HCT116 (cell line): Measurements from ENCODE around the gene ERC2. TPM values are rescaled to one million over a fixed set of nuclear protein-coding genes. Genes with fewer than 3 reads are reported as not detected.

Experiments used
- ATAC-seq: fragments of 200-7000 bp; cut with Tn5 transposase; 2 replicates; pipeline ENCODE4 v1.9.1; 2020; ENCODE audit warnings: mild to moderate bottlenecking, moderate library complexity
- BruUV-seq: library from RNA; stranded (reverse); fragments of 400-500 nt; replicated peaks from 2 replicates; lab custom pipeline; 2021; lab: Mats Ljungman, UMichigan
- CTCF ChIA-PET: fragments of 300-600 bp; sonication (Branson Sonifier 250); formaldehyde crosslinking; loops from one replicate; lab custom pipeline; 2021; ENCODE audit warnings: antibody characterized with exemption; lab: Charles Lee
- POLR2A ChIA-PET: fragments of 300-600, 350-600 bp; sonication (Branson Sonifier 250); formaldehyde crosslinking; loops from one replicate; lab custom pipeline; 2021; ENCODE audit warnings: antibody characterized with exemption; lab: Charles Lee
- RAD21 ChIA-PET, 2 experiments: fragments of 300-600 bp; sonication (Branson Sonifier 250); formaldehyde crosslinking; loops; one replicate each; lab custom pipeline; 2023; ENCODE audit warnings: low total read pairs in 2 of 2; ENCODE audit not compliant: uncharacterized antibody in 2 of 2, unreplicated experiment in 2 of 2, low non-redundant PET in 1 of 2; lab: Charles Lee
- DNase-seq: peaks from one replicate; pipeline ENCODE4 v3.0.0-alpha.2; 2010; ENCODE audit warnings: low read depth, low spot score
- H2AFZ ChIP-seq: fragments of 200-600 bp; shearing (Covaris generic), sonication (generic); 2 replicates; pipeline ENCODE4 v1.6.1; 2017; ENCODE audit warnings: low read depth, mixed run types, mixed read lengths, antibody characterized with exemption, low read length; ENCODE audit not compliant: poor library complexity, severe bottlenecking
- H3K27ac ChIP-seq: 2 replicates; pipeline ENCODE4 v1.5.1; 2012; ENCODE audit warnings: low read depth, low read length
- H3K27me3 ChIP-seq: fragments of 200-600 bp; sonication (generic); 2 replicates; pipeline ENCODE4 v1.6.1; 2016; ENCODE audit warnings: mixed run types, low read length, mixed read lengths; ENCODE audit not compliant: insufficient read depth
- H3K36me3 ChIP-seq, 2 experiments: fragments of 200-500 bp in 1 of 2; fragments of 200-600 bp in 1 of 2; sonication (Bioruptor generic) in 1 of 2; sonication (generic) in 1 of 2; 2 replicates each; pipeline versions ENCODE4 v1.5.1 to v1.6.1; 2014 to 2016; ENCODE audit warnings: low read length in 2 of 2, inconsistent platforms in 1 of 2, mixed read lengths in 1 of 2, mixed run types in 1 of 2; ENCODE audit not compliant: insufficient read depth in 2 of 2, control insufficient read depth in 1 of 2
- H3K4me1 ChIP-seq, 2 experiments: fragments of 200-600 bp in 1 of 2; sonication (generic) in 1 of 2; 2 replicates each; pipeline versions ENCODE4 v1.5.1 to v1.6.1; 2012 to 2017; ENCODE audit warnings: low read length in 2 of 2, inconsistent platforms in 1 of 2, mild to moderate bottlenecking in 1 of 2, mixed read lengths in 1 of 2, mixed run types in 1 of 2, moderate library complexity in 1 of 2; ENCODE audit not compliant: insufficient read depth in 2 of 2, control insufficient read depth in 1 of 2
- H3K4me2 ChIP-seq: fragments of 200-600 bp; sonication (generic); 2 replicates; pipeline ENCODE4 v1.6.1; 2017; ENCODE audit warnings: mixed run types, low read length, mixed read lengths
- H3K4me3 ChIP-seq, 2 experiments: fragments of 200-600 bp in 1 of 2; sonication (generic) in 1 of 2; replicated peaks in 1 of 2; 2 replicates each; pipeline ENCODE4 v1.5.1; 2011 to 2016; ENCODE audit warnings: low read length in 2 of 2, control low read depth in 1 of 2, low read depth in 1 of 2, mild to moderate bottlenecking in 1 of 2, mixed read lengths in 1 of 2, mixed run types in 1 of 2
- H3K79me2 ChIP-seq: fragments of 200-600 bp; sonication (generic); 2 replicates; pipeline ENCODE4 v1.6.1; 2017; ENCODE audit warnings: mild to moderate bottlenecking, mixed run types, low read length, moderate library complexity, mixed read lengths; ENCODE audit not compliant: insufficient read depth
- H3K9ac ChIP-seq: fragments of 200-600 bp; sonication (generic); 2 replicates; pipeline ENCODE4 v1.6.1; 2016; ENCODE audit warnings: low read length, mixed read lengths
- H3K9me2 ChIP-seq: fragments of 200-600 bp; sonication (generic), shearing (Covaris generic); 2 replicates; pipeline ENCODE4 v1.6.1; 2017; ENCODE audit warnings: mixed run types, mild to moderate bottlenecking, moderate library complexity; ENCODE audit not compliant: insufficient read depth
- H3K9me3 ChIP-seq, 2 experiments: fragments of 200-500 bp in 1 of 2; fragments of 200-600 bp in 1 of 2; sonication (Bioruptor generic) in 1 of 2; sonication (generic) in 1 of 2; 2 replicates each; pipeline ENCODE4 v1.6.1; 2014 to 2017; ENCODE audit warnings: low read length in 2 of 2, mixed read lengths in 2 of 2, inconsistent platforms in 1 of 2, low read depth in 1 of 2, mild to moderate bottlenecking in 1 of 2, mixed run types in 1 of 2, moderate library complexity in 1 of 2; ENCODE audit not compliant: control insufficient read depth in 1 of 2, insufficient read depth in 1 of 2
- H4K20me1 ChIP-seq: fragments of 200-600 bp; sonication (generic), shearing (Covaris generic); 2 replicates; pipeline ENCODE4 v1.6.1; 2017; ENCODE audit warnings: mixed run types, mild to moderate bottlenecking, moderate library complexity; ENCODE audit not compliant: insufficient read depth
- SIN3A ChIP-seq: IDR thresholded peaks from 2 replicates; pipeline ENCODE4 v1.6.1; 2012; ENCODE audit warnings: low read depth
- SP1 ChIP-seq: IDR thresholded peaks from 2 replicates; pipeline ENCODE4 v1.6.1; 2012; ENCODE audit warnings: low read depth
- TCF7L2 ChIP-seq: IDR thresholded peaks from 2 replicates; pipeline ENCODE4 v1.7.0; 2011; ENCODE audit warnings: borderline replicate concordance, inconsistent platforms; ENCODE audit not compliant: insufficient read depth, insufficient read length; ENCODE audit errors: extremely low read depth
- intact Hi-C: fragments of 100-400 bp; cut with micrococcal nuclease; formaldehyde crosslinking; loops from 2 replicates; pipeline ENCODE4 v1.10.0; 2022
- total RNA-seq: library from RNA; stranded (reverse); gene quantifications from one replicate; pipeline ENCODE4 v1.2.1, GENCODE V29; 2021; ENCODE audit not compliant: unreplicated experiment

The ERC2 gene
- total RNA-seq, 1 experiment from 2014 or later, result not detected

- TF ChIP-seq SP1, result no peak
- no peak for TF ChIP-seq TCF7L2
- DNase-seq (no peak), ATAC-seq (no peak)
- H3K27me3 ChIP-seq, result peaks cover 31% of the 10 kb centered on the region; the same call in 1 of the 2 replicates
- H3K4me2 ChIP-seq, result no peak overlapping the region
- H3K4me3 ChIP-seq, result no peak overlapping the region
- H3K9me2 ChIP-seq, result no peaks in the 10 kb centered on the region
- no peaks in the 10 kb centered on the region; a peak in 1 of 4 replicates for H3K9me3 ChIP-seq
- no peaks in the 10 kb centered on the region for H3K79me2 ChIP-seq
- ChIA-PET RAD21 (no interaction called here), CTCF (no interaction called here), POLR2A (no interaction called here)
- H3K4me1 ChIP-seq, result no peaks in the 10 kb centered on the region
- H3K27ac ChIP-seq, result no peak overlapping the region
- no peak overlapping the region for H3K9ac ChIP-seq
- BruUV-seq, result no TSS peak
- H4K20me1 ChIP-seq, result no peaks in the 10 kb centered on the region
- no peaks in the 10 kb centered on the region for H3K36me3 ChIP-seq
- no peak overlapping the region for H2AFZ ChIP-seq
- intact Hi-C loops, result no loop called here
Observed at GRCh38 chr3:56373386-56373785, 94.9 kb downstream of the ERC2 start.

- intact Hi-C loops, result no loop called here
- Histone ChIP-seq H3K79me2 (no peaks in the 10 kb centered on the region), H3K9me2 (no peaks in the 10 kb centered on the region), H3K27ac (no peak overlapping the region), H3K27me3 (peaks cover 36% of the 10 kb centered on the region; the same call in 1 of the 2 replicates), H3K9ac (no peak overlapping the region), H3K4me1 (no peaks in the 10 kb centered on the region), H4K20me1 (no peaks in the 10 kb centered on the region), H3K9me3 (no peaks in the 10 kb centered on the region; a peak in 1 of 4 replicates), H2AFZ (no peak overlapping the region), H3K4me3 (no peak overlapping the region), H3K4me2 (no peak overlapping the region), H3K36me3 (no peaks in the 10 kb centered on the region)
- POLR2A ChIA-PET, result no interaction called here
- ATAC-seq, result no peak
- TF ChIP-seq SIN3A, result no peak
- RAD21 ChIA-PET, result no interaction called here
- no peak for DNase-seq
- CTCF ChIA-PET, result no interaction called here
- no TSS peak for BruUV-seq
Observed at GRCh38 chr3:56370991-56371775, 97.1 kb downstream of the ERC2 start.
